ENCODE results near the gene INPP5A.

INPP5A gene

DNA sequence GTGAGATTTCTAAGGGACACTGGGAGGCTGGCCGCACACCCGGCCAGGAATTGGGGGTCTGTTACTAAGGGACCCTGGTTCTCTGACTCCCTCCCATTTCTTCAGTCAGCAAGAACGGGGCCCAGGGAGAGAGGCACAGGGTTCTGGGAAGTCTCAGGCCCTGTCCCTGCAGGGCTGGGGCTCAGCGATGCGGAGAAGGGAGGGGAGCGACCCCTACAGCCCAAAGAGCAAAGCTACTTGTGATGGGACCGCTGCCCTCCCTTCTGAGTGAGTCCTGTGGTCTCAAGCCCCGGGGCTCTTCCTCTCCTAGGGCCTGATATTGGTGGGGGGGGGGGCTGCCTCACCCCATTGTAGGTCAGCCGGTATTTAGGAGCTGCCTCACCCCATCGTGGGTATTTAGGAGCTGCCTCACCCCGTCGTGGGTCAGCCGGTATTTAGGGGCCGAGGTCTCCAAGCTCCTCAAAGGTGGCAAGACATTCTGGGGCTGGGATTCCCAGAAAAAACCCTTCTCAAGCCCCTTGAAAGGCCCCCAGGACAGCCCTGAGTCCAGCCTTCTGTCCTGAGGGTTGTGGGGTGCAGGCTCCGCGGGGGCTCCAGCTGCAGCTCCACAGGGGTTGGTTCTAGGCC lies 265.2 kb downstream of the INPP5A start:
- in situ Hi-C loops (cut with HindIII; ENCODE audit: low sequenced_read_pairs) = no loop called here

GRCh38 chr10:132803416-132804210 lies 266.0 kb downstream of the INPP5A start:
- in situ Hi-C loops (cut with HindIII; ENCODE audit: low sequenced_read_pairs) = no loop called here

- in situ Hi-C loops (cut with HindIII; ENCODE audit: low sequenced_read_pairs) = no loop called here
Observed at GRCh38 chr10:132804287-132804686, 266.7 kb downstream of the INPP5A start.

- in situ Hi-C loops (cut with HindIII; ENCODE audit: low sequenced_read_pairs) = no loop called here
Observed at GRCh38 chr10:132804785-132805426, 267.3 kb downstream of the INPP5A start.

DNA sequence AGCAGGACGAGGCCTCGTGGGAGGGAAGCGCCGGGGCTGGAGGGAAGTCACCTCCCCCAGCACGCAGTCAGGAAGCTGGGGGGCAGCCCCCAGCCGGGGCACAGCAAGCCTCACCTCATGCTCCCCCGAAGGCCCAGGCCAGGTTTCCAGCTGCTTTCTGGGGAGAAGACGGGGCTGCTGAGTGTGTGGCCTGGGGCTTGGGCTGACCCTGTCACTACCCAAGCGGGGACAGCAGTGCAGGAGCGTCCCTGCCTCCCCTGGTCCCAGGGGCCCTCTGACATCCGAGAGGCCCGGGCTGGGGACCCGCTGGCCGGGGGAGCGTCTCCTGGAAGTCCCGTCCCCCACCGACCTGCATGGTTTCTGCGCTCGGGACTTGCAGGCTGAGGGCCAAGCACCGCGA lies 268.0 kb downstream of the INPP5A start:
- in situ Hi-C loops (cut with HindIII; ENCODE audit: low sequenced_read_pairs) = no loop called here

DNA sequence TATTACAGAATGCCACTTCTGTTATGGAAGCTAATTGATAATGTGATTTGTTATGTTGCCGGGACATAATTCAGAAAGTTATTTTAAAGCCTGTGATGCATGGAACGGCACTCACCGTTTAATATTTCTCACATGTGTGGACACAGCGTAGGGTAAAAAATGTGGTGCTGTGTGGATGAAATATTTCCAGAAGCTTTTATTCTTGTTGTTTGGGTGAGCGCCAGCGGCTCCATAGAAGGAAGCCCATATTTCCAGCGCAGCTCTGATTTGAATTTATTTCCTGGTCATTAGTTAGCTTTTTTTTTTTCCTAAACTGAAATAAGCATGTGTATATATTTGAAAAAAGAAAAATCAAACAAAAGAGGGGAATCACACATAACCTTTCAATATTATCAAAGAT lies 268.5 kb downstream of the INPP5A start:
- in situ Hi-C loops (cut with HindIII; ENCODE audit: low sequenced_read_pairs) = no loop called here

- in situ Hi-C loops (cut with HindIII; ENCODE audit: low sequenced_read_pairs) = no loop called here
Observed at GRCh38 chr10:132806561-132807003, 269.0 kb downstream of the INPP5A start.

- in situ Hi-C loops (cut with HindIII; ENCODE audit: low sequenced_read_pairs) = no loop called here
Observed at GRCh38 chr10:132807621-132808049, 270.0 kb downstream of the INPP5A start.

GRCh38 chr10:132808383-132809231 lies 271.0 kb downstream of the INPP5A start:
- in situ Hi-C loops (cut with HindIII; ENCODE audit: low sequenced_read_pairs) = no loop called here

- in situ Hi-C loops (cut with HindIII; ENCODE audit: low sequenced_read_pairs) = no loop called here
Observed at GRCh38 chr10:132809232-132810140, 271.9 kb downstream of the INPP5A start.

- in situ Hi-C loops (cut with HindIII; ENCODE audit: low sequenced_read_pairs) = no loop called here
Observed at GRCh38 chr10:132810141-132810806, 272.7 kb downstream of the INPP5A start.

GRCh38 chr10:132810807-132811700 lies 273.5 kb downstream of the INPP5A start:
- in situ Hi-C loops (cut with HindIII; ENCODE audit: low sequenced_read_pairs) = no loop called here

GRCh38 chr10:132811891-132812481 lies 274.4 kb downstream of the INPP5A start:
- in situ Hi-C loops (cut with HindIII; ENCODE audit: low sequenced_read_pairs) = no loop called here

- in situ Hi-C loops (cut with HindIII; ENCODE audit: low sequenced_read_pairs) = no loop called here
Observed at GRCh38 chr10:132812520-132812919, 274.9 kb downstream of the INPP5A start.

- in situ Hi-C loops (cut with HindIII; ENCODE audit: low sequenced_read_pairs) = no loop called here
Observed at GRCh38 chr10:132813001-132813401, 275.4 kb downstream of the INPP5A start.

DNA sequence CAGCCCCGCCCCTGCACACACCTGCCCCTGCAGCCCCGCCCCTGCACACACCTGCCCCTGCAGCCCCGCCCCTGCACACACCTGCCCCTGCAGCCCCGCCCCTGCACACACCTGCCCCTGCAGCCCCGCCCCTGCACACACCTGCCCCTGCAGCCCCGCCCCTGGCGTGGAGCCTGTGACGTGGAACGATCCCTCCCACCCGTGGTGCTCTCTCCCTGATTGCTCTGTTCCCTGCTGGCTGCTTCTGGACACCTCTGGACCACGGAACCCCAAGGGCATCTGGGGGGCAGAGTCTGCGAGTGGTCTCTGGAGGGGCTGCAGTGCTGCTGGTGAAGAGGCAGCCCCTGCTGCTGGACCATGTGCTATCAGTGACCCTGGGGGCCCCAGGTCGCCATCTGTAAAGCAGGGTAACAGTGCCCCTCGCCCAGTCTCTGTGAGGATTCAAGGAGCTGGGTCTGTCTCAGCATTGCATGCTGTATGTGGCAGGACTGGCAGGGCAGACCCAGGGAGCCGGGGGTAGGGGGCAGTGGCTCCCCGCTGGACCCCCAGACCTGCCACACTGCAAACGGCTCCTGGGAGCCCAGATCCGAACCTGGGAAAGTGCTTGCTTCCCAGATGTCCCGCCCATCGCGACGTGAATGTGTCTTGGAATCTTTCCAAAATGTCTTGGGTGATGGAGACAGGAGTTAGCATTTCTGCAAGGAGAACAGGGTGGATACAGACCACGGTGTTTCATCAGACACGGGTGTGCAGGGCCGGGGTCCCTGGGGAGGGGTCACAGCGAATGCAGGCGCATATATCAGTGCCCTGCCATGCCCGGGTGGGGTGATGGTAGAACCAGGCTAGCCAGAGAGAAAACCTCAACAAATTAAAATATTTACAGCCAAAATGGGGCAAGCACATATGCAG lies 276.2 kb downstream of the INPP5A start:
- in situ Hi-C loops (cut with HindIII; ENCODE audit: low sequenced_read_pairs) = no loop called here

- in situ Hi-C loops (cut with HindIII; ENCODE audit: low sequenced_read_pairs) = no loop called here
Observed at GRCh38 chr10:132814469-132814856, 276.9 kb downstream of the INPP5A start.

Data from DLD1 (cell line).